Measurements from ENCODE around the gene PPDPF. TPM values are rescaled to one million over a fixed set of nuclear protein-coding genes. Genes with fewer than 3 reads are reported as not detected.

Gene PPDPF
- total and polyA plus RNA-seq, 2 donors (not counting 3 experiments of a cell fraction or from before 2014, with no cell fraction given) = 52.2 to 219 TPM

- no peaks in the 10 kb centered on the region for H3K27me3 ChIP-seq (ENCODE audit: control insufficient read depth in 2 of 2, insufficient read depth in 2 of 2, low read length in 2 of 2)
- ChIA-PET POLR2A (no interaction called here), CTCF (interaction anchor here (0.9 kb wide), 1 partner anchor 22 kb away, joined by 3 read pairs; no protein-coding TSS in a partner anchor)
- BruUV-seq (replicated peaks) = no TSS peak
- H3K9ac ChIP-seq (replicated peaks; ENCODE audit: extremely low read depth, insufficient read depth, low read length) = no peak overlapping the region
- no peaks in the 10 kb centered on the region for H4K20me1 ChIP-seq (replicated peaks; ENCODE audit: control insufficient read depth, extremely low read depth, insufficient read depth, low read length)
- H3K9me3 ChIP-seq (replicated peaks; ENCODE audit: control insufficient read depth, insufficient read depth, low read length) = no peaks in the 10 kb centered on the region
- H3K79me2 ChIP-seq (ENCODE audit: control insufficient read depth, insufficient read depth, low read length) = no peaks in the 10 kb centered on the region
- DNase-seq (ENCODE audit: low read depth, low spot score) (no peak), FAIRE-seq (no peak)
- no peak overlapping the region for H3K27ac ChIP-seq (ENCODE audit: insufficient read depth, low read depth, low read length)
- no peaks in the 10 kb centered on the region for H3K4me1 ChIP-seq (ENCODE audit: control insufficient read depth, extremely low read depth, insufficient read depth, low read length)
- intact Hi-C loops (cut with micrococcal nuclease) (no loop called here), dilution Hi-C loops (cut with MboI; ENCODE audit: extremely low pct_ligation_motif_present, low sequenced_read_pairs) (no loop called here)
- no peaks in the 10 kb centered on the region for H3K9me1 ChIP-seq (replicated peaks; ENCODE audit: control insufficient read depth, extremely low read depth, insufficient read depth, low read length)
- H3K36me3 ChIP-seq (ENCODE audit: control insufficient read depth in 2 of 2, extremely low read depth in 1 of 2, insufficient read depth in 2 of 2, low read length in 2 of 2) = peaks cover 0 to 6% of the 10 kb centered on the region in 2 experiments
- no peak overlapping the region for H2AFZ ChIP-seq (ENCODE audit: low read depth, low read length)
- H3K4me3 ChIP-seq (replicated peaks in 1 of 3; ENCODE audit: insufficient read depth in 1 of 3, low read depth in 1 of 3, low read length in 3 of 3) = no peak overlapping the region
- no peak overlapping the region for H3K4me2 ChIP-seq (ENCODE audit: insufficient read depth, low read length)
- TF ChIP-seq FOS (IDR thresholded peaks at IDR 0.05; ENCODE audit: borderline replicate concordance, insufficient read depth, low read length) (no peak), POLR2A (IDR thresholded peaks at IDR 0.05; ENCODE audit: low read depth, low read length) (no peak), POLR2AphosphoS5 (IDR thresholded peaks at IDR 0.05; ENCODE audit: insufficient read depth, low read depth, low read length) (no peak), JUN (IDR thresholded peaks at IDR 0.05; ENCODE audit: borderline replicate concordance, insufficient read depth, insufficient read length, low read depth) (no peak), MYC (IDR thresholded peaks at IDR 0.05; ENCODE audit: low read depth, low read length) (no peak), MAX (IDR thresholded peaks at IDR 0.05; ENCODE audit: insufficient read depth, insufficient read length) (no peak), CTCF (IDR thresholded peaks at IDR 0.05; ENCODE audit: extremely low read depth in 1 of 2, insufficient read depth in 1 of 2, low read depth in 1 of 2, low read length in 2 of 2) (no peak), GATA2 (IDR thresholded peaks at IDR 0.05; ENCODE audit: insufficient read depth, insufficient read length, low read depth, low read length) (no peak), EZH2 (IDR thresholded peaks at IDR 0.05; ENCODE audit: borderline replicate concordance, low read depth, low read length, severe bottlenecking) (no peak)
Measured at GRCh38 chr20:63566395-63567135, 46.0 kb downstream of the PPDPF start.
